Measurements from ENCODE around the gene DCTPP1. TPM values are rescaled to one million over a fixed set of nuclear protein-coding genes. Genes with fewer than 3 reads are reported as not detected.
A peak's percentile ranks its signal among the peaks of the same experiment; 100 is the strongest.
"Not testable (repeated sequence)": the region's sequence is repeated elsewhere in the genome, so short reads cannot be mapped to it uniquely, and the experiment has no call there.

DCTPP1 gene
- total RNA-seq = 4.1 TPM

DNA sequence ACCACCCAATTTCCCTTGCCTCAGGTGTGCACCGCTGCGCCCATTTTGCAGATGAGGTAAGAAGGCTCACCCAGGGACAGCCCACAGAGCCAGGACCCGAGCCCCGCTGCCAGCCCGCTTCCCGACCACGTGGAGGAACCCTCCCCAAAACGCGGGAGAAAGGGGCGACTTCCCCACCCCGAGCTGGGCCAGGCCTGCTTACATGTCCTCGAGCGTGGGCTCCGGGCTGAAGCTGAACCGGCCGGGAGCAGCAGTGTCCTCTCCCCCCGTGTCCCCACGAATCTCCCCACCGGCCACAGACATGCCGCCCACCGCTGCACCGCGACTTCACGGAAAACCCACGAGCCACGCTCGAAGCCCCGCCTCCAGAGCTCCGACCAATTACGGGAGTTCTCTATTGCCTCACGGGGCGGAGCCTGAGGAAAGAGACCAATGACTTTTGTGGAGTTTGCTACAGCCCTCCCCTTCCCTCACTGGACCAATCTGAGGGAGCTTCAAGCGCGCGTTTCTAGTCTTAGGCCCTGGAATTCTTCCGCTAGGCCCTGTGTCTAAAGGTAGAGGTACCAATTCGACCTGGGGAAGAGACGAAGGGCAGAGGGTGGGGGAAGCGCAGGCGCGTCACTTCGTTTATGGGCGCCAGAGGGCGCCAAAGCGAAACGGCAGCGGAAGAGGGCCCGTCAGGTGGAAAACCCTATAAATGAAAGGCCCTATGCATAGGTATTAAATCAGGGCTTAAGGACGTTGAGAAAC, at the start of gene DCTPP1:
Gene DCTPP1, minus strand, starts transcription at position 353 of the 750 bp plus-strand sequence. Its CDS starts 50 bp downstream, at position 303.
- H3K27me3 ChIP-seq (ENCODE audit: insufficient read depth, low read length) = no peaks in the 10 kb centered on the region
- H3K4me3 ChIP-seq (ENCODE audit: low read length) = peak within 1 kb of the TSS; percentile 62

GRCh38 chr16:30478766-30479478, 49.1 kb upstream of the DCTPP1 start:
- no peak overlapping the region for H3K4me3 ChIP-seq (ENCODE audit: low read length)
- no peaks in the 10 kb centered on the region for H3K9me3 ChIP-seq (ENCODE audit: low read depth, low read length)
- H3K4me1 ChIP-seq (ENCODE audit: insufficient read depth, low read length) = peaks cover 67% of the 10 kb centered on the region
- no peaks in the 10 kb centered on the region for H3K27me3 ChIP-seq (ENCODE audit: insufficient read depth, low read length)

More for the DNA sequence above, at the start of gene DCTPP1:
- no peaks in the 10 kb centered on the region for H3K9me3 ChIP-seq (ENCODE audit: low read depth, low read length)
- H3K4me1 ChIP-seq (ENCODE audit: insufficient read depth, low read length) = peaks cover 21% of the 10 kb centered on the region

- H3K4me1 ChIP-seq (ENCODE audit: insufficient read depth, low read length) = peaks cover 76% of the 10 kb centered on the region
- H3K4me3 ChIP-seq (ENCODE audit: low read length); H3K27me3 ChIP-seq (ENCODE audit: insufficient read depth, low read length); H3K9me3 ChIP-seq (ENCODE audit: low read depth, low read length): not testable (repeated sequence)
These were observed 47.9 kb upstream of the DCTPP1 start for GRCh38 chr16:30477773-30478172.

- H3K4me3 ChIP-seq (ENCODE audit: low read length) = no peak overlapping the region
- H3K9me3 ChIP-seq (ENCODE audit: low read depth, low read length) = no peaks in the 10 kb centered on the region
- peaks cover 79% of the 10 kb centered on the region for H3K4me1 ChIP-seq (ENCODE audit: insufficient read depth, low read length)
- H3K27me3 ChIP-seq (ENCODE audit: insufficient read depth, low read length) = no peaks in the 10 kb centered on the region
These were observed 47.2 kb upstream of the DCTPP1 start for GRCh38 chr16:30476991-30477390.

- H3K4me1 ChIP-seq (ENCODE audit: insufficient read depth, low read length) = peaks cover 90% of the 10 kb centered on the region
- no peaks in the 10 kb centered on the region for H3K27me3 ChIP-seq (ENCODE audit: insufficient read depth, low read length)
- no peaks in the 10 kb centered on the region for H3K9me3 ChIP-seq (ENCODE audit: low read depth, low read length)
- H3K4me3 ChIP-seq (ENCODE audit: low read length) = peak overlapping the region; percentile 59
These were observed 44.9 kb upstream of the DCTPP1 start for GRCh38 chr16:30474684-30475083.

- Histone ChIP-seq H3K4me1 (ENCODE audit: insufficient read depth, low read length) (peaks cover 92% of the 10 kb centered on the region), H3K4me3 (ENCODE audit: low read length) (peak overlapping the region; percentile 59), H3K9me3 (ENCODE audit: low read depth, low read length) (no peaks in the 10 kb centered on the region), H3K27me3 (ENCODE audit: insufficient read depth, low read length) (no peaks in the 10 kb centered on the region)
These were observed 44.2 kb upstream of the DCTPP1 start for GRCh38 chr16:30474074-30474452.

DNA sequence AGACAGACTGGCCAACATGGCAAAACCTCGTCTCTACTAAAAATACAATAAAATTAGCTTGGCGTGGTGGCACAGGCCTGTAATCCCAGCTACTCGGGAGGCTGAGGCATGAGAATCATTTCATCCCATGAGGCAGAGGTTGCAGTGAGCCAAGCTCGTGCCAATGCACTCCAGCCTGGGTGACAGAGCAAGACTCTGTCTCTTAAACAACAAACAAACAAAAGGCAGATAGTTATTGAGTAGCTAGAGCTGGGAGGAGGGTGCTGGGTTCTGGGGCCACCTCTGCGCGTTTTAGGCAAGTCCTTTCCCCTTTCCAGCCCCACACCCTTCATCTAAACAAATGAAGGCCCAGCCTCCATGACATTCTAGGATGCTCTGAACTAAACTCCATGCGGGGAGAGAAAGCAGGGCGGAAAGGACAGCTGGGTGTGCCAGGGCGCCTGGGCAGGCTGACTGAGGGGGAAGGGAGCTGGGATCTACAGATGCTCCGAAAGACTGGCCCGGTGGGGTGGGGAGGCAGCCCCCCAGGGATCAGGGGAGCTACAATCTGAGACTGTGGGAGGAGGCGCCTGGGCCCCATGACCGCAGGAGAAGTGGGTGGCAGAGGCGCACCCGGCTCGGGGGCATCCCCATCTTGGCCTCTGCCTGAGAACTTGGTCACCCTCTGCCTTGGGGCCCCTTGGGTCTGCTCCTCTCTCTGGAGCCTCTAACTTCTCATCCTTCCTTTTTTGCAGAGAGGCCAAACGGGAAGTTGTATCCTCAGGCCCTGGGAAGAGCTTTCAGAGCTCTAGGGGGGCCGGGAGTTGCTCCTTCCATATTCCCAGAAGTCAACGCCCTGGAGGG, 43.6 kb upstream of the DCTPP1 start:
- H3K9me3 ChIP-seq (ENCODE audit: low read depth, low read length) = no peaks in the 10 kb centered on the region
- H3K4me1 ChIP-seq (ENCODE audit: insufficient read depth, low read length) = peaks cover 88% of the 10 kb centered on the region
- H3K4me3 ChIP-seq (ENCODE audit: low read length) = peak overlapping the region; percentile 59
- H3K27me3 ChIP-seq (ENCODE audit: insufficient read depth, low read length) = no peaks in the 10 kb centered on the region

DNA sequence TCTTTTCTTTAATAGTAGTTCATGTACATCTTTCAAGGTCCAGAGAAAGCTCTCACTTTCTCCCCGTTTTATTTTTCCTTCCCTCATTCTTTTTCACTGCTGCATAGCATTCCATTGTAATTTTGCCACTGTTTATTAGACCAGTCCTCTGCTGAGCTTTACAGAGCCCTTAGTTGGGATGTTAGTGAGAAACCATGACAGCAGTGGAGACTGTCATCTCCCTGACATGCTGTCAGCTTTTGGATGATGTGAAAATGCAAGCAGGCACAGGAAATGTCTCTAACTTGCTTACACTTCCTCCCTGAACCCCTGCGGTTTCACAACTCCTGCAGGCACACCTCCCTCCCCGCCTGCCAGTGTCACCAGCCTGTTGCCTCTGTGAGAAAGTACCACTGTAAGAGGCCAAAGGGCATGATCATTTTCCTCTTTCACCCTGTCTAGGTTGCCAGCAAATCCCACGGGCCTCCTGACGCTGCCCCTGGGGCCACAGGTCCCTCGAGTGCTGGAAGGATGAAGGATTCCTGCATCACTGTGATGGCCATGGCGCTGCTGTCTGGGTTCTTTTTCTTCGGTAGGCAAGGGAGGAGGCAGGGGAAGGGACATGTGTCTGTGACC, 42.6 kb upstream of the DCTPP1 start, which contains the start of gene ITGAL:
Gene ITGAL, plus strand, starts transcription at position 415 of the 615 bp plus-strand sequence. Its CDS starts 96 bp downstream, at position 511.
- Histone ChIP-seq H3K9me3 (ENCODE audit: low read depth, low read length) (no peaks in the 10 kb centered on the region), H3K27me3 (ENCODE audit: insufficient read depth, low read length) (no peaks in the 10 kb centered on the region), H3K4me3 (ENCODE audit: low read length) (peak within 1 kb of the TSS; percentile 59), H3K4me1 (ENCODE audit: insufficient read depth, low read length) (peaks cover 82% of the 10 kb centered on the region)

DNA sequence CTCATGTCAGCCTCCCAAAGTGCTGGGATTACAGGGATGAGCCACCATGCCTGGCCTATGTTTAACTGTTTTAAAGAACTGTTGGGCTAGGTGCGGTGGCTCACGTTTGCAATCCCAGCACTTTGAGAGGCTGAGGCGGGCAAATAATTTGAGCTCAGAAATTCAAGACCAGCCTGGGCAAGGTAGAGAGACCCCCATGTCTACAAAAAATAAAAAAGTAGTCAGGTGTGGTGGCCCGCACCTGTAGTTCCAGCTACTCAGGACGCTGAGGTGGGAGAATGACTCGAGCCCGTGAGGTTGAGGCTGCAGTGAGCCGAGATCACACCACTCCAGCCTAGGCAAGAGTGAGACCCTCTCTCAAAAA, 40.8 kb upstream of the DCTPP1 start:
- H3K9me3 ChIP-seq (ENCODE audit: low read depth, low read length) = no peaks in the 10 kb centered on the region
- peaks cover 67% of the 10 kb centered on the region for H3K4me1 ChIP-seq (ENCODE audit: insufficient read depth, low read length)
- no peaks in the 10 kb centered on the region for H3K27me3 ChIP-seq (ENCODE audit: insufficient read depth, low read length)
- no peak overlapping the region for H3K4me3 ChIP-seq (ENCODE audit: low read length)

DNA sequence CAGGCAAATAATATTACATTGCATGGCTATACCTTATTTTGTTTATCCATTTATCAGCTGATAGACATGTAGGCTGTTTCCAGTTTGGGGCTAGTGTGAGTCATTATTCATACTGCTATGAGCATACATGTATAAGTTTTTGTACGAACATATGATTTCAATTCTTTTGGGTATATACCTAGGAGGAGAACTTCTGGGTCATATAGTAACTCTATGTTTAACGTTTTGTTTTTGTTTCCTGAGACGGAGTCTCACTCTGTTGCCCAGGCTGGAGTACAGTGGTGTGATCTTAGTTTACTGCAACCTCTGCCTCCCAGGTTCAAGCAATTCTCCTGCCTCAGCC, 40.3 kb upstream of the DCTPP1 start:
- Histone ChIP-seq H3K27me3 (ENCODE audit: insufficient read depth, low read length) (no peaks in the 10 kb centered on the region), H3K4me3 (ENCODE audit: low read length) (no peak overlapping the region), H3K9me3 (ENCODE audit: low read depth, low read length) (no peaks in the 10 kb centered on the region), H3K4me1 (ENCODE audit: insufficient read depth, low read length) (peaks cover 62% of the 10 kb centered on the region)

GRCh38 chr16:30464078-30464477, 34.2 kb upstream of the DCTPP1 start:
- peaks cover 45% of the 10 kb centered on the region for H3K4me1 ChIP-seq (ENCODE audit: insufficient read depth, low read length)
- H3K27me3 ChIP-seq (ENCODE audit: insufficient read depth, low read length) = no peaks in the 10 kb centered on the region
- no peaks in the 10 kb centered on the region for H3K9me3 ChIP-seq (ENCODE audit: low read depth, low read length)
- no peak overlapping the region for H3K4me3 ChIP-seq (ENCODE audit: low read length)

GRCh38 chr16:30461426-30461825, 31.6 kb upstream of the DCTPP1 start:
- not testable (repeated sequence) for H3K27me3 ChIP-seq (ENCODE audit: insufficient read depth, low read length); H3K9me3 ChIP-seq (ENCODE audit: low read depth, low read length); H3K4me3 ChIP-seq (ENCODE audit: low read length)
- H3K4me1 ChIP-seq (ENCODE audit: insufficient read depth, low read length) = peaks cover 58% of the 10 kb centered on the region

DNA sequence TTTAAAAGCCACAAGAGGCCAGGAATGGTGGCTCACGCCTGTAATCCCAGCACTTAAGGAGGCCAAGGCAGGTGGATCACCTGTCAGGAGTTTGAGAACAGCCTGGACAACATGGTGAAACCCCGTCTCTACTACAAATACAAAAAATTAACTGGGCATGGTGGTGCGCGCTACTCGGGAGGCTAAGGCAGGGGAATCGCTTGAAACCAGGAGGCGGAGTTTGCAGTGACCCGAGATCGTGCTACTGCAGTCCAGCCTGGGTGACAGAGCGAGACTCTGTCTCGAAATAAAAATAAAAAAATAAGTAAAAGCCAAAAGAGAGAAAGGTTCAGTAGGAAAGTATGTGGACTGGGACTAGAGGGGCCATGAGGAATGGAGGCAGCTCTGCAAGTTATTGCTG, 29.6 kb upstream of the DCTPP1 start:
- peaks cover 58% of the 10 kb centered on the region for H3K4me1 ChIP-seq (ENCODE audit: insufficient read depth, low read length)
- no peaks in the 10 kb centered on the region for H3K9me3 ChIP-seq (ENCODE audit: low read depth, low read length)
- H3K27me3 ChIP-seq (ENCODE audit: insufficient read depth, low read length) = no peaks in the 10 kb centered on the region
- H3K4me3 ChIP-seq (ENCODE audit: low read length) = no peak overlapping the region

DNA sequence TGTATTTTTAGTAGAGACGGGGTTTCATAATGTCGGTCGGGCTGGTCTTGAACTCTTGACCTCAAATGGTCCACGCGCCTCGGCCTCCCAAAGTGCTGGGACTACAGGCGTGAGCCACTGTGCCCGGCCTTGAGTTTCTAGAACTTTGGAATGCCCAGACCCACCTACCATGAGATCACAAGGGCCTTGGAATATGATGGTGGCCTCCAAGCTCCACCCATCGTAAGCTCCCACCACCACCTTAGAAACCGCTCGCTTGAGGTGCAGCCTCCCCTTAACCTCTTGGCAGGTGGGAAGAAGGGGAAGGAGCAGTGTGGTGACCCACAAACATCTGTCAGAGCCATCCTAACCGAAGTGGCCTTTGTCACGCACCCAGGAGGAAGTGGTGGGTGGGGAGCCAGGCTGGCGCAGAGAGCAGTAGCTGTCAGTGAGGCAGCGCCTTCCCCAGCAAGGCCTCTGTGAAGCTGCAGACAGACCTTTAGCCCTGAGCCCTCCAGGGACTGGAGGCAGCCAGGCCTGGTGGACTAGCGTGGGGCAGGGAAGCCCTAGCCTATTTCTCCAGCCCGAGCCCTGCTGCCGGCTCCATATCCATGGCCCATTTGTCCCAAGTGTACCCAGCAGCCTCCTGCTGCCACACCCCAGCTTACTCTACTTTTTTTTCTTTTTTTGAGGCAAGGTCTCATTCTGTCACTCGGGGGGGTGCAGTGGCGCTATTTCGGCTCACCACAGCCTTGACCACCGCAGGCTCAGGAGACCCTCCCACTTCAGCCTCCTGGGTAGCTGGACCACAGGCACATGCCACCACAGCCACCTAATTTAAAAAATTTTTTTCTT, 28.9 kb upstream of the DCTPP1 start:
- Histone ChIP-seq H3K4me3 (ENCODE audit: low read length) (no peak overlapping the region), H3K4me1 (ENCODE audit: insufficient read depth, low read length) (peaks cover 52% of the 10 kb centered on the region), H3K9me3 (ENCODE audit: low read depth, low read length) (no peaks in the 10 kb centered on the region), H3K27me3 (ENCODE audit: insufficient read depth, low read length) (no peaks in the 10 kb centered on the region)

Measured in mononuclear cell (primary cell).